Measurements from ENCODE around the gene FAM184B.
A peak's percentile ranks its signal among the peaks of the same experiment; 100 is the strongest.

The FAM184B gene

GRCh38 chr4:17780501-17781299 is 721 bp downstream of the FAM184B start:
- DNase-seq (ENCODE audit: low read depth, low spot score): no peak
- no peak overlapping the region for H3K4me3 ChIP-seq (ENCODE audit: low read length)

- no peak overlapping the region for H3K4me3 ChIP-seq (ENCODE audit: low read length)
- DNase-seq (ENCODE audit: low read depth, low spot score): no peak
These were observed 3.0 kb downstream of the FAM184B start for GRCh38 chr4:17778431-17778830.

DNA sequence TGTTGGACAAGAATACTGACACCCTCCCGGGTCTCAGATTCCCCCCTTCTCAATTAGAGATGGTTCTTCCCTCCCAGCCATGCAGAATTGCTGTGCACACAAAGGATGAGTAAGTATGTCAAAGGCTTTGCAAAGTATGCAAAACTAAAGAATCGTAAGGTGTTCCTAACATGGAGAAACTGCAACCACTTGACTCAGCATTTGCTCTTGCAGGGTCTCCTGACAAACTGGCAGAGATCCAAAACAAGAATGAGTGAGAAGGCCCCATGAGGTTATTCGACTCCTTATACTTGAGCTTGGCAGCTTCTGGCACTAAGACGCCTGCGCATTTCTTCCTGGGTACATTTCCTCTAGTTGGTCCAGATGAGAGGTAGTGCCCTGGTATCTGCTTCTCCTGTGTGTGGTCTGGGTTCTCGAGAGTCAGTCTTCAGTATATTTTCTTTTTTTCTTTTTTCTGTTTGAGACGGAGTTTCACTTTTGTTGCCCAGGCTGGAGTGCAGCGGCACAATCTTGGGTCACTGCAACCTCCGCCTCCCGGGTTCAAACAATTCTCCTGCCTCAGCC is 8.2 kb downstream of the FAM184B start:
- DNase-seq (ENCODE audit: low read depth, low spot score): no peak
- no peak overlapping the region for H3K4me3 ChIP-seq (ENCODE audit: low read length)

DNA sequence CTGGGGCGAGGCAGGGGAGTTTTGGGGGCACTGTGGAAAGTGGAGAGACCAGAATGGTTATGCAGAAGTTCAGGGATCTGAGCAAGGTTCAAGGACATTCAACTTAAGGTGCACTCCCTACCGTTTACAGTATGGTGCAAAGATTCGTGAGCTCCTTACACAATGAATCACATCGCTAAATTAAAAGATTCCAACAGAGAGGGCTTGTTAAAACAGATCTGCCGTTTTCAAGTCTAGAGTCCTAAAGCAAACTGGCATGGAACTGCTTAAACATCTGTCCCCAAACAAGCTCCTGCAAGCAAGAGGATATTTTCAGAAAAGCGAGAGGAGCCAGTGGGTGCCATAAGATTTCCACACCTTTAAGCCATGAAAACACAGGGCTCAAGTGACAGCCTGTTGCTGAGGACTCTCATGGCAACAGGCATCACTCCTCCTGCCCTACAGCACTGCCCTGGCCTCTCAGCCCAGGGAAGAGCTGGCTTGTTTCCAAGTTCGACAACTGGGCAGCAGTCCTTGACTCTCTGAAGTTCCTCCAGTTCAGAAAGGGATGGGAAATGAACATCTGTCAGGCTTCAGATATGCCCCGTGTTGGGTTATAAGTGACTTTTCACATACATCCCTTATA is 10.0 kb downstream of the FAM184B start:
- no peak overlapping the region for H3K4me3 ChIP-seq (ENCODE audit: low read length)
- DNase-seq (ENCODE audit: low read depth, low spot score): no peak

DNA sequence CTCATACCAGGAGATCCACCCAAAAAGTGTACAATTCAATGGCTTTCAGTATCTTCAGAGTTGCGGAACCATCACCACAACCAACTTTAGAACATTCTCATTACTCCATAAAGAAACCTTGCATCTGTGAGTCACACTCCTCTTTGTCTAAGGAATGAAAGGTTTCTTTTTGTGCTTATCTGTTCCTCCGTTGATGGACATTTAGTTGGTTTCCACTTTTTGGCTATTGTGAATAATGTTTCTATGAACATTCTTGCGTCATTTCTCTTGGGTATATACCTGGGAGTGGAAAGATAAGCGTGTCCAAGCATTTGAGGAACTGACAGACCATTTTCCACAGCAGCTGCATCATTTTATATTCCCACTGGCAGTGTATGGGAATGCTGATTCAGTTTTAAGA is 10.6 kb downstream of the FAM184B start:
- H3K4me3 ChIP-seq (ENCODE audit: low read length): no peak overlapping the region
- DNase-seq (ENCODE audit: low read depth, low spot score): no peak

DNA sequence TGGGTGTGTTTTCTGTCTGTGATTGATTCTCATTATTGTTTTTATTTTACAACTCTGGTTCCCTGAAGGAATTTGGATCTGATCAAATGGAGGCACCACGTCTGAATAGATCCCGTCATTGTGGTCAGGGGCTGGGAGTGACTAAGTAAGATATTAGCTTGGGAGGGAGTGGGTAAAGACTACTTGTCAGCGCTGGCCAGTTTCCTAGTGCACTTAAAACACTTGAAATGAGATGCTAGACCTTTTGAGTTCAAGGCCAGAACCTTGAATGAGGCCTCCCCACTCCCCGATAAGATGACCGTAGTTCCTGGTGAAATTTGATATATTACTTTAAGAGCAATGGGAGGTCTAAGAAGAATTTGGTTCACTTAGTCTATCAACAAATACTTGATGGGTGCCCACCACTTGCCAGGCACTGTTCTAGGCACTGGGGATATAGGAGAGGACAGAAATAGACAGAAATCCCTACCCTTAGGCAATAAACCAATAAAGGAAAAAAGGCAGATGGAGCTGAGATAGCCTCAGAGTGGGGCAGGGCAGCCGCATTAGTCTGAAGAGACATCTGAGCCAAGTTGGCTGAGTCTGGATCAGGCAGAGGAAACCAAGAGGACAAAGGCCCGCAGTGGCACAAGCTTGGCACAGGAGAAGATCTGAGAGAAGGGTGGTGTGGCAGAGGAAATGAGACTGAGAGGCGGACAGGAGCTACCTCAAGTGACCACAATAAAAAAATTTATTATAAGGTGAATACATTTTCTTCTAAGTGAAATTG is 11.8 kb downstream of the FAM184B start:
- DNase-seq (ENCODE audit: low read depth, low spot score): no peak
- no peak overlapping the region for H3K4me3 ChIP-seq (ENCODE audit: low read length)

DNA sequence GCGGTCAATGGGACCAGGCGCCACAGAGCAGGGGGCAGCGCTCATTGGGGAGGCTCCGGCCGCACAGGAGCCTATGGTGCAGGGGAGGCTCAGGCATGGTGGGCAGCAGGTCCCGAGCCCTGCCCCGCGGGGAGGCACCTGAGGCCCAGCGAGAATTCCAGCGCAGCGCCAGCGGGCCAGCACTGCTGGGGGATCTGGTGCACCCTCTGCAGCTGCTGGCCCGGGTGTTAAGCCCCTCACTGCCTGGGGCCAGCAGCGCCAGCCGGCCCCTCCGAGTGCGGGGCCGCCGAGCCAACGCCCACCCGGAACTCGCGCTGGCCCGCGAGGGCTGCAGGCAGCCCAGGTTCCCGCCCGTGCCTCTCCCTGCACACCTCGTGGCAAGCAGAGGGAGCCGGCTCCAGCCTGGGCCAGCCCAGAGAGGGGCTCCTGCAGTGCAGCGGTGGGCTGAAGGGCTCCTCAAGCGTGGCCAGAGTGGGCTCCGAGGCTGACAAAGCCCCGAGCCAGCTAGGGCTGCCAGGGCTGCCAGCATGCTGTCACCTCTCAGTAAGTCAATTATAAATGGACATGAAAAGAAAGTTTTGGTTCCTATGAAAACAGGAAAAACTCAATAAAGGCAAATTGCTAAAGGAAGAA is 14.5 kb downstream of the FAM184B start:
- no peak overlapping the region for H3K4me3 ChIP-seq (ENCODE audit: low read length)
- no peak for DNase-seq (ENCODE audit: low read depth, low spot score)

GRCh38 chr4:17765514-17766286 is 15.7 kb downstream of the FAM184B start:
- no peak overlapping the region for H3K4me3 ChIP-seq (ENCODE audit: low read length)
- DNase-seq (ENCODE audit: low read depth, low spot score): no peak

DNA sequence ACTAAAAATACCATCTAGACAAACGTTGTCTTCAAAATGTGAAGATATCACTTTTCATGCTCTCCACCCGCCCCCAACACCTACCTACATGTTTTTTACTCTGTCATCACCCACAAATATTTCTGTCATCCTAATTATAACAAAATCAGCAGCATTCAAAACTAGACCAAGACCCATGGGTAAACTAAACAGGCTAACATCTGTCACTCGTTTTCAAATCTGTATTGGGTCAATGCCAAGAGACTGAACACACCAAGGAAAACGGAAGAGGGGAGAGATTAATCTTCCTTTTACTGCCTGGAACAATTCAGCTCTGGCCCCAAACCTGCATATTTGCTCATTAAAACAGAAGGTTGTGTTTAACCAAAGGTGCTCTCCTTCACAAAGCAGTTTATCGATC is 17.5 kb downstream of the FAM184B start:
- no peak overlapping the region for H3K4me3 ChIP-seq (ENCODE audit: low read length)
- no peak for DNase-seq (ENCODE audit: low read depth, low spot score)

- H3K4me3 ChIP-seq (ENCODE audit: low read length): no peak overlapping the region
- DNase-seq (ENCODE audit: low read depth, low spot score): no peak
These were observed 18.0 kb downstream of the FAM184B start for GRCh38 chr4:17763416-17763815.

GRCh38 chr4:17762726-17763125 is 18.7 kb downstream of the FAM184B start:
- DNase-seq (ENCODE audit: low read depth, low spot score): peak; percentile 42
- H3K4me3 ChIP-seq (ENCODE audit: low read length): no peak overlapping the region

DNA sequence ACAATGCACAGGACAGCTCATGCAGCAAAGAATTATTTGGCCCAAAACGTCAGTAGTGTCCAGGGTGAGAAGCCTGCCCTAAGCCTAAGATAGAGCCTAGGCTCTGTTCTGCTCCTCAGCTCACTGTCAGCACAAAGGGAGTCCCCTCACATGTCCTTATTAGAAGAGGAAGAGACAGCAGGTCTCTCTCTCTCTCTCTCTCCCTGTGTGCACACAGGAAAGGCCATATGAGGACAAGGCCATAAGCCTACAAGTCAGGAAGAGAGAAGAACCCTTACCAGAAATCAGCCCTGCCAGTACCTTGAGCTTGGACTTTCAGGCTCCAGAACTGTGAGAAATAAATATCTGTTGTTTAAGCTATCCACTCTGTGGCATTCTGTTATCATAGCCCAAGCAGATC is 20.4 kb downstream of the FAM184B start:
- no peak for DNase-seq (ENCODE audit: low read depth, low spot score)
- no peak overlapping the region for H3K4me3 ChIP-seq (ENCODE audit: low read length)

DNA sequence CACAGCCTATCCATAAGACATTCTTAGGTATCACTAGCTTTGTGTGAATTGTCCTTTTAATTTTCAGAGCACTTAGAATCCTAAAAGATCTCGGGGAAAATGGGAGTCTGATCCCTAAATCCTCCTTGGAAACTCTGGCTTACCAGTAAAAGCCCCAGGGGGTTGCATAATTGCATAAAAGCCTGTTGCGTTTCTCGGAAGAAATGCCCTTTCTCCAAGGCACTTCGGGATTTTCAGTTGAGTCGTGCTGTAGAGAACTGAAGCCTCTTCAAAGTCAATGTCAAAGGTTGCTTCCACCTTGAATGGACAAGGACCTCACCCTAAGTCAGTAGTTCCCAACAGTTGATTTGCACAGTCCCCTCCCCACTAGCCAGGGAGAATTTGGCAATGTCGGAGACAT is 20.8 kb downstream of the FAM184B start:
- no peak for DNase-seq (ENCODE audit: low read depth, low spot score)
- H3K4me3 ChIP-seq (ENCODE audit: low read length): no peak overlapping the region

- no peak for DNase-seq (ENCODE audit: low read depth, low spot score)
- no peak overlapping the region for H3K4me3 ChIP-seq (ENCODE audit: low read length)
These were observed 22.9 kb downstream of the FAM184B start for GRCh38 chr4:17758485-17758884.

DNA sequence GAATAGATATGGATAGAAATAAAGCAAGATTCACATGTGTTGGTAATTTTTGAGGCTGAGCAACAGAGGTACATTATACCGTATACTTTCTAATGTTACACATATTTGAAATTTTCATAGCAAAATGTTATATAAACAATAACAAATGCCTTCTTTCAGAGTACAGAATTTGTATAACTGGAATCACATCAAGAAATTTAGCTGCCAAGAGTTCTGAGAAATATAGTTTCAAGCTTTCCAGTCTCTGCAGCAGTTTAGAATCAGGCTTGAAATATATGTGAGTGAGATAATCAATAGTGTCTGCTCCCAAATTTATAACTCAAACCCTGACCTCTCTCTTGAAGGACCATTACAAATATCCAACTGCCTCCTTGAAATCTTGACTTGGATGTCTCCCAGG is 23.8 kb downstream of the FAM184B start:
- DNase-seq (ENCODE audit: low read depth, low spot score): no peak
- no peak overlapping the region for H3K4me3 ChIP-seq (ENCODE audit: low read length)

DNA sequence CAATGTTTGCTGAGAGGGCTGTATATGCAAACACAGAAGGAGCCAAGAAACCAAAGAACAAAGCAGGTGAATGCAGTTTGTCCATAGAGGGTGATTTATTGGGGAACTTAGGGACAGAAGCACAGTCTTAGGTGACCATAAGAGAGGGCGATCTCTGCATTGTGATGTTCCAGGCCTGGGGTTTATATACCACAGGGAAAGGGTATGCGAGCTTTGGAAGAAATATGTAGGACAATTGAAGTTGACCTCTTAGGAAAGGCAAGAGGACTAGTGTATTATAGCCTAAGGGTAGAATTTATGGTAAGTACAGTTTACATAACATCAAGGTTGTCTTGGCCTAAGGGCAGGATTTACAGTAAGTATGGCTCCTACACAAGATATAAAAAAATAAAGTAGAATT is 27.8 kb downstream of the FAM184B start:
- DNase-seq (ENCODE audit: low read depth, low spot score): no peak
- no peak overlapping the region for H3K4me3 ChIP-seq (ENCODE audit: low read length)

DNA sequence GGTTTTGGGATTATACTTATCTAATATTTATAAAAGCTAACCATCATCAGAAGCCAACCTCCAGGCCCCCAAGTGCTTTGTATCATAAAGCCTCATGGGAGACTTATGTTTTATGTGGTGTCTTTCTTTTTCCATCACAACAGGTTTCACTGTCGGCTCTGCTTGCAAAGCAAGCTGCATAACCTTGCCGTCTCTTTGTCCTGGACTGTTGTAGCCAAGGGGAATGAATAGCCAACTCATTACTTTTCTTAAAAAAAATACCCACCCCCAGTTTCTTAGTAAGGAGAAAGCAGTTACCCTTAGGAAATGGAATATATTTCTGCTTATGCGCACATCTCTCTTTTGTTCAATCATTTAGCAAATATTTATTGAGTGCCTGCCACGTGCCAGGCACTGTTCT is 40.7 kb downstream of the FAM184B start:
- no peak overlapping the region for H3K4me3 ChIP-seq (ENCODE audit: low read length)
- no peak for DNase-seq (ENCODE audit: low read depth, low spot score)

DNA sequence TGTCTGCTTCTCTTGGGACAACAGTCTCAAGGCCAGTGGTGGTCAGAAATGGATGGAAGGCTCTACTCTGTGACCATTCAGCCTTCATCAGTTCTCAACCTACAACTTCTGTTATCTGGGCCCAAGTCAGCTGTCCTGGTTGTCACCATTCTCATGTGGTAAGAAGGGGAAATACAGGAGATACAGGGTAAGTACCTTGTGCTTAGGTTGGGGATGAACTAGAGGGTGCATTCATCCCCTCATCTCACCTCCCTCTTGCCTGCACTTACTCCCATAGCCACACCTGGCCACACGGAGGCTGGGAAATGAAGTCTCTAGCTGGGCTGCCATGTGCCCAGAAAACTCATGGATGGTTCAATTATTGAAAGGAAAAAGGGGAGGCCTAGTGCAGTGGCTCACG is 44.9 kb downstream of the FAM184B start:
- no peak overlapping the region for H3K4me3 ChIP-seq (ENCODE audit: low read length)
- DNase-seq (ENCODE audit: low read depth, low spot score): no peak

DNA sequence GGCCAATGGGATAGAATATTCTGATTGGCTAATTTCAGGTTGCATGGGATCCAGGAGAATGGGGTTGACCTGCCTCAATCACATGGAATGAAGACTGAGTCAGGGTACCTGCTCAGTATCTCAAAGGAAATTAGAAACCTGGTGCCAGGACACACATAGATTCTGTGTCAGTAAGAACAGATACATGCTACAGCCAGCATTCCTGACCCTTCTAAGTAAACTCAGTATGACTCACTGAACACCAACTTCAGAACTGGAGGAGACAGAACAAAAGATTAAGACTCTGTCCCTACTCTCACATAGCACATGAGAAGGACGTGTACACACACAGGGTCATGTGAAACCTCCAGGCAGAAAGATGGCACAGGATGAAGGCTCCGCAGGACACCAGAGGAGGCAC is 54.5 kb downstream of the FAM184B start:
- H3K4me3 ChIP-seq (ENCODE audit: low read length): no peak overlapping the region
- DNase-seq (ENCODE audit: low read depth, low spot score): no peak
